HL-60/S4 treated with phorbol 12-myristate 13-acetate at 8.2 ng/mL for 4 days and 3 days (cell line): Measurements from ENCODE around the gene SLC25A38.

Experiments used
- in situ Hi-C: fragments of 300-500 bp; cut with MboI; formaldehyde crosslinking; loops from 2 replicates; pipeline ENCODE4 v1.15.0; 2022; ENCODE audit warnings: low sequenced_read_pairs

SLC25A38 gene

DNA sequence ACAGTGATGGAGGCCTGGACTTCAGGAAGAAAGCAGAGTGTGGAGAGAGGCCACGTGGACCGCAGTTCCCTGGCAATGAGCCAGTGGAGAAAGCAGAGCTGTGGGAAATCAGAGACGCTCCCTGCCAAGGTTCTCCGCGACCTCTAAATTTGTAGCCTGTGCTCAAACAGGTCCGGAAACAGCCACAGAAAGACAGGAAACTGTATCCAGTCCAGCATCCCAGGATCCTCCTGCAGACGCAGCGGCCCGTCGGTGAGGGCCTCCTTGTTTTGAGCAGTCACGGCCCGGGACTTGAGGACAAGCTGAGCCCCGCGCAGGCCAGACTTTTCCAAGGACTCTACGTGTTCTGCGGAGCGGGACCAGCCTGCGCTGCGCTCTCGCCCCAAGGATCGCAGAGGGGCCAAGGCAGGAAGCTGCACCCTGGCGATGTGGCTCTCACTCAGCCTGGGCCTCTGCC lies 45.6 kb downstream of the SLC25A38 start:
- in situ Hi-C loops: no loop called here

DNA sequence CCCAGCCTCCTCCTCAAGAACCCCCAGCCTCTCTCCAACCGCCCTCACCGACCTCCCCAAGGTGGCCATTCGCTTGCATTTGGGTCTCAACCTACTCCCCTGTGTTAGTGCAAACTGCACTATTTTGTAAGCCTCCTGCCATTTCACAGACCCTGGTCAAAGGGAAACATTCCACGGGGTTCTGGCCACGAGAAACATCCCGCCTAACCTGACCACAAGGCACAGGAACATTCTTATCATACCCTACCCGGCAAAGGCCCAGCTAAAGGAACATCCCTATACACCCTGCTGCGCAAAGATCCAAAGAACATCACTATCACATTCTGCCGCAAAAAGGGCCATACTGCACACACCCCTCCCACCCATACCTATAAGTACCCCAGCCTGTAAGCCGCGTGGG lies 46.3 kb downstream of the SLC25A38 start:
- in situ Hi-C loops: no loop called here

DNA sequence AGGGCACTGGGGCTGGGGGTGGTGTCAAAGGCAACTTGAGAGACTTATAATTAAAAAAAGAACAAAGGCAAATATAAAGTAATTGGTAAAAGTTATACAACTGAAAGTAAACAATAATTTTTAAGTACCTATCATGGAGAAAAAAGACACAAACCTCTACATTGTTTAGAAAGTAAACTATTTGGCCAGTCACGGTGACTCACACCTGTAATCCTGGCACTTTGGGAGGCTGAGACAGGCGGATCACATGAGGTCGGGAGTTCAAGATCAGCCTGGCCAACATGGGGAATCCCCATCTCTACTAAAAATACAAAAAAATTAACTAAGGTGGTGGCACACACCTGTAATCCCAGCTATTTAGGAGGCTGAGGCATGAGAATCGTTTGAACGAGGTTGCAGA lies 49.2 kb downstream of the SLC25A38 start:
- in situ Hi-C loops: no loop called here

DNA sequence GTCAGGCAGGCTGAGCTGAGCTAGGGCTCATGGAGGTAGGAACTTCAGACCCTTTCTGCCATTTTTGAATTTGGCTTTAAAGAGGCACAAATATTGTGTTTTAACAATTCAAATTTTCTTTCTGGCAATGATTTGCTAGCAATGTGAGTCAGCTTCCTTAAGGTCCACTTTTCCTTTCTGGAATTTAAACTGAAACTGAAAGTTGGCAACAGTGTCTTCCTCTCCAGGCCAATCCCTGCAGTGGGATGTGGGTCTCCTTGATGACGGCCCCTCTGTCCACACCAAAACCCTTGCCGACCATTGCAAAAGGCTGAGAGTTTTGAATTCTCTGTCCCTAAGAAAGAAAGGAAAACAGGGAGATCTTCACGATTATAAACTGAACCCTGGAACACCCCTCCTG lies 50.5 kb downstream of the SLC25A38 start:
- in situ Hi-C loops: no loop called here

DNA sequence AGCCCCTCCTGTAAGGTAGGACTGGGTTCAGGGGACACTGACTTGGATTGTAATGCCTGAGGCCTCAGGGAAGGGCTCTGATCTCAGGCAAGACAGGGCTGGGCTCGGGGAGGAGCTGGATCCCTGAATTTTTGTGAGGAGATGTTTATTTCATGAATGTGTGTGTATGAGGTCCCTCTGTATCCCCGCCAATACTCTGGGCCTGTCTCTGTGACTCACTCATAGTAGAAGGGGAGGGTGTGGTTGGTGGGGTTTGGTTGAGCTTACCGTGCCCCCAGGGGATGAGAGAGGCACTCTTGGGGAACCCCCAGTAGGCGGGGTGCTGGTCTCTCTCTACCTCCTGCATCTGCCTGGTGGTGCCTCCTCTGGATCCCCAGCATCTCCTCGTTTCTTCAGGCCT lies 51.4 kb downstream of the SLC25A38 start:
- in situ Hi-C loops: no loop called here

DNA sequence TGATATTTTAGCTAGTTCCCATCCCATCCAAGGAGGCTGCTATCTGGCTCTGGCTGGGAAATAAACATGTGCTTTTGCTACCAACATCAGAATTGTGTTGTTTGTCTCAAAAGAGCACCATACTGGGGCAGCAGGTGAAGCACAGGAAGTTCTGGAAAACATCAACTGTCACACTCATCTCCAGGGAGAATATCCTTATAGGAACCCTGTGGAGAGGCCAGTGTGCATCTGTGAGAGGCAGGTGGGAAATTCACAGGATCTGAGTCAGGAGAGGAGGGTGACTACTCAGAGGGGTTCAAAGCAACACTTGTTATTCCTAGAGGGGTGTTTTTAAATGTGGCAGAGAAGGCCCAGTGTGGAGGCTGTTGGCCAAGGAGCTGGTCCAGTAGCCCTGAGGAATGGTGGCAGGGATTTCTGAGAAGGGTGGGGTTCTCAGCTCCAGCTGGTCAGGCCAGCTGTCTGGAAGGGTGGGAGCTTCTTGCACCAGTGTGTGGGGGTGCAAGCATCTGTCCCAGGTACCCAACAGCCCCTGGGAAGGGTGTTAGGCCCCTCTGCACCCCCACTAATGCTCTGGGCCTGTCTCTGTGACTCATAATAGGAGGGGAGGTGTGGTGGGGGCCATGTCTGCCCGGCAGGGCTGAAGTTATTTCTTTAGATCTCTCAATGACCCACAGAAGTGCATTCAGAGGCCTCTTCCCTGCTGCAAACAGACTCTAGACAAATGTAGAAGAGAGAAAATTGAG lies 52.0 kb downstream of the SLC25A38 start:
- in situ Hi-C loops: no loop called here

DNA sequence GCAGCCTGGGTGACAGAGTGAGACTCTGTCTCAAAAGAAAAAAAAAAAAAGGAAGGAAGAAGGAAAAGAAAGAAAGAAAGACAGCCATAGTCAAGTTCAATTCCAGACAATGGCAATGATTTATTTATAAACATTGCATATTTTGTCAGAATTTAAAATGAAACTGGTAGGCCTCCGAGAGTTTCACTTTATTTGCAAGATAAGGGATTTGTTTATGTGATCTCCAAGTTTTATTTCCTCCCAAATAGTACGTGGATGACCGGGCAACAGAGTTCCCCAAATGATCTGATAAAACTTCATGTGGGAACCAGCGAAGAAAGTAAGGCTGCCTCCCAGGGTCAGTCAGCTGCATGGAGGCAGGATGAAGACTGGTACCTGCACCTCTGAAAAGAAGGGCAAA lies 55.7 kb downstream of the SLC25A38 start:
- in situ Hi-C loops: no loop called here

DNA sequence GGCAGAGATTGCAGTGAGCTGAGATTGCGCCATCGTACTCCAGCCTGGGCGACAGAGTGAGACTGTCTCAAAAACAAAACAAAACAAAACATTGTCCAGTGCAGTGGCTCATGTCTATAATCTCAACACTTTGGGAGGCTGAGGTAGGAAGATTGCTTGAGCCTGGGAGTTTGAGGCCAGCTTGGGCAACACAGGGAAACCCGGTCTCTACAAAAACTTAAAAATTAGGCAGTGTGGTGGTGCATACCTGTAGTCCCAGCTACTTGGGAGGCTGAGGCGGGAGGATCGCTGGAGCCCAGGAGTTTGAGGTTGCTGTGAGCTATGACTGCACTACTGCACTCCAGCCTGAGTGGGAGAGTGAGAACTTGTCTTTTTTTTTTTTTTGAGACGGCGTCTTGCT lies 57.1 kb downstream of the SLC25A38 start:
- in situ Hi-C loops: no loop called here

DNA sequence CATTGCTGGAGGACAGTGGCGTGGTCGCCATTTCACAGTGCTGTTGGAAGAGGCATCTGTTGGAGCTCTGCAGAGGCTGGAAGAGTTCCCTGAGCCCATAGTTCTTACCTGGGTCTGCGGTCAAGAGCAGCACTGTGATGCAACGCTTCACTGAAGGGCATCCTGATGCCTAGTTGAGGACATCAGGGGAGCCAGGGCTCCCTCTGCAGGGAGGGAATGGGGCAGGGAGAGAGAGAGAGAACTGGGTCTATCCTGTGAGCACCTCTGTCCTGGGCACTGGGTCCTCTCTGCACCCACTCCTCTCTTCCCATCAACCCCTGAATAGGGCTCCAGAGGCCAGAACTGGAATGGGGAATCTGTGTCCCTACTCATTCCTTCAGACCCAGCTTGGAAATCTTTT lies 60.4 kb downstream of the SLC25A38 start:
- in situ Hi-C loops: no loop called here

DNA sequence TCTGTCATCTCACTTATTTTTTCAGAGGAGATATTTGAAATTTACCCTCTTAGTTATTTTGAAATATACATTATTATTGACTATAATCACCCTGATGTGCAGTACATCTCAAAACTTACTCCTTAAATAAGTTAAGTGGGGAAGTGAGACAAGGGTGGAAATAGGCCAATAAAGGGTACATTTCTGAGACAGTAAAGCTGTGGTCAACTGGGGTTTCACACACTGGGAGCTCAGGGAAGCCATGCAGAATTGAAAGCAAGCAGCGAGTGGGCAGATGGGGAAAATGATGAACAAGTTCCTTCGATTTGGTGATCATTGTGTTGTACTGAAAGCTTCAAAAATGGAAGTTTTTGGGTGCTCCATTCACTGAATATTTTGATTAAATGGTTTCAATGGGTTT lies 62.8 kb downstream of the SLC25A38 start:
- in situ Hi-C loops: no loop called here

DNA sequence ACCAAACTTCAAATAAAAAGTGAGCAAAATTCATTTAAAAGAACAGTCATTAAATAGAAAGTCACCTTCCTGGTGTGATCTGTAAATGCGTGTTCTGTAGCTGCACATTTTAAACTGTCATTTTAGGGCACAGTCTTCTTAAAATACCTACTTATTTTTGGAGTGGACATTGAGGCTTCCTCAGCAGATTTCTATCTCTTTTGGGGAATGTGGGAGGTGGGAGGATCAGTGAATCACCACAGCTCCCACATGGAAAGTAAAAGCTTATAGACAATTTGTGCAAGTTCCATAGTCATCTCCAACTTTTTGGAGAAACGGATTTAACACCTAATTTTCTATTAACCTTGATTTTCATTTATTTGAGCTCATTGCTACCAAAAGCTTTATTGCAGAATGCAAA lies 63.3 kb downstream of the SLC25A38 start:
- in situ Hi-C loops: no loop called here
